Subcutaneous abdominal adipose tissue (tissue), 5 donors: ENCODE results near the gene ADORA1.

ENCODE experiments used
- H3K27ac ChIP-seq: one replicate; pipeline ENCODE4 v1.7.0; 2013; ENCODE audit warnings: low read depth, mild to moderate bottlenecking, inconsistent platforms, low read length, moderate library complexity
- H3K27me3 ChIP-seq, 5 donors: one replicate each; pipeline ENCODE4 v1.7.0; 2013; ENCODE audit warnings: low read length in 5 of 5, inconsistent platforms in 1 of 5; ENCODE audit not compliant: control insufficient read depth in 5 of 5, insufficient read depth in 4 of 5
- H3K36me3 ChIP-seq, 5 donors: one replicate each; pipeline ENCODE4 v1.7.0; 2013; ENCODE audit warnings: low read length in 5 of 5; ENCODE audit not compliant: control insufficient read depth in 5 of 5, insufficient read depth in 5 of 5
- H3K4me1 ChIP-seq, 5 donors: one replicate each; pipeline ENCODE4 v1.7.0; 2013; ENCODE audit warnings: low read length in 5 of 5, mild to moderate bottlenecking in 3 of 5, moderate library complexity in 1 of 5; ENCODE audit not compliant: control insufficient read depth in 5 of 5, insufficient read depth in 5 of 5
- H3K4me3 ChIP-seq, 5 donors: one replicate each; pipeline ENCODE4 v1.7.0; 2013; ENCODE audit warnings: low read length in 5 of 5, low read depth in 1 of 5
- H3K9ac ChIP-seq, 5 donors: one replicate each; pipeline ENCODE4 v1.7.0; 2013; ENCODE audit warnings: low read length in 5 of 5, mild to moderate bottlenecking in 4 of 5, moderate library complexity in 3 of 5
- H3K9me3 ChIP-seq, 5 donors: one replicate each; pipeline ENCODE4 v1.7.0; 2013; ENCODE audit warnings: low read length in 5 of 5; ENCODE audit not compliant: control insufficient read depth in 5 of 5
- donor health status: healthy.
- donor health status: healthy.
- donor health status: healthy.
- donor health status: healthy.
- donor health status: healthy.

The ADORA1 gene

DNA sequence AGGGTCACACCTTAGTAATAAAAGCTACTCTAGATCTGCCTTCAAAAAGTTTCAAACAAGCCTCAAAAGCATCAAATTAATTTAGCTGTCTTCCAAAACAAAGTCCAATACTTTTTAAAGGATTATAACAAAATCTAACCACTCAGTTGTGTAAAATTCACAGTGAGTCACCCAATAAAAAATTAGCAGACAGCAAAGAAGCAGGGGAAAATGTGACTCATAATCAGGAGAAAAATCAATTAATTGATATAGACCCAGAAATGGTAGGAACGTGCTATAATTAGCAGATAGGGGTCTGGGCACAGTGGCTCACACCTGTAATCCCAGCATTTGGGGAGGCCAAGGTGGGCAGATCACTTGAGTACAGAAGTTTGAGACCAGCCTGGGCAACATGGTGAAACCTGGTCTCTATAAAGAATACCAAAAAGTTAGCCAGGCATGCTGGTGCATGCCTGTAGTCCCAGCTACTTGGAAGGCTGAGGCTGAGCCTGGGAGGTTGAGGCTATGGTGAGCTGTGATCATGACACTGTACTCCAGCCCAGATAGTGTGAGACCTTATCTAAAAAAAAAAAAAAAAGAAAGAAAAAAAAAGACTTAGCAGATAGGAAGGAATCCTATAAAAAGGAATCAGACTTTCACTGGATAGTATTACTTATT is 33.6 kb upstream of the ADORA1 start:
- no peak overlapping the region for H3K9ac ChIP-seq
- no peaks in the 10 kb centered on the region for H3K4me1 ChIP-seq
- H3K27me3 ChIP-seq: peaks cover 0 to 8% (median 5%) of the 10 kb centered on the region in 5 donors
- no peak overlapping the region for H3K4me3 ChIP-seq
- H3K27ac ChIP-seq: no peak overlapping the region
- peaks cover 0 to 17% (median 14%) of the 10 kb centered on the region in 5 donors for H3K9me3 ChIP-seq
- H3K36me3 ChIP-seq: no peaks in the 10 kb centered on the region

DNA sequence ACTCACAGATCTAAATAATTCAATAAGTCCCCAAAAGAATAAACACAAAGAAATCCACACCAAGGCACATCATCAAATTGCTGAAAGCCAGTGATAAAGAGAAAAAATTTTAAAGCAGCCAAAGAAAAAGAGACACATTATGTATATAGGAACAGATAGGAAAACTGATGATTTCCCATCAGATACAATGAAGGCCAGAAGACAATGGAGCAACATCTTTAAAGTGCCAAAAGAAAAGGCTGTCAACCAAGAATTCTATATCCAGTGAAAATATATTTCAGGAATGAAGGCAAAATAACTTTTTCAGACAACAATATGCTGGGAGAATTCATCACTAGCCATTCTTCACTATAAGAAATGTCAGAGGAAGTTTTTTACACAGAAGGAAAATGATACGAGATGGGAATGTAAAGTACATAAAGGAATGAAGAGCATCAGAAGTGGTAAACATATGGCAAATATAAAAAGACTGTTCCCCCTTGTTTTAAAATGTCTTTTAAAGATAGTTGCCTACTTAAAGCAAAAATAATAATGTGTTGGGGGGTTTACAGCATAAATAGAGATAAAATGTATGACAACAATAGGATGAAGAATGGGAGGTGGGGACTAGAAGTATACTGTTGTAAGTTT is 32.4 kb upstream of the ADORA1 start:
- Histone ChIP-seq H3K9ac (no peak overlapping the region), H3K4me1 (no peaks in the 10 kb centered on the region), H3K27me3 (peaks cover 0 to 5% (median 2%) of the 10 kb centered on the region in 5 donors), H3K4me3 (no peak overlapping the region), H3K36me3 (no peaks in the 10 kb centered on the region), H3K9me3 (peaks cover 0 to 17% (median 14%) of the 10 kb centered on the region in 5 donors), H3K27ac (no peak overlapping the region)

GRCh38 chr1:203096566-203096965 is 31.0 kb upstream of the ADORA1 start:
- H3K9ac ChIP-seq: no peak overlapping the region
- peaks cover 0 to 17% (median 14%) of the 10 kb centered on the region in 5 donors for H3K9me3 ChIP-seq
- no peaks in the 10 kb centered on the region for H3K4me1 ChIP-seq
- H3K4me3 ChIP-seq: no peak overlapping the region
- no peaks in the 10 kb centered on the region for H3K36me3 ChIP-seq
- H3K27me3 ChIP-seq: peaks cover 0 to 5% (median 2%) of the 10 kb centered on the region in 5 donors
- H3K27ac ChIP-seq: no peak overlapping the region

DNA sequence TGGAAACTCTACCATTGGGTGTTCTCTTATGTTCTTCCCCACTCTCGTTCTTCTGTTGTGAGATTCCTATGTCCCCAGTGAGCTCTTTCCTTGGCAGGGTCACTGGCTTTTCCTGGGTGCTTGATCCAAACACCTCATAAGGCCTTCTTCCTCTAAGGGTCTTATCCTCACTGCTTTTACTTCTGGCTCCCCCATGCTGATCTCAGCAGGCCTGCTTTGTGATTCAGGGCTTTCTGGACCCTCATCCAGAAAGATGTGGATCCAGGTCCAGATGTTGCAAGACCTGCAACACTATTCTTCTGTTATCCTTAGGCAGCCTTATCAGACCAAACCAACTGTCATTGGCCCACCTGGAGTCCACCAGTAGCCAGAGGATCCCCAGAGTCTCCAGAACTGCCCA is 30.5 kb upstream of the ADORA1 start:
- Histone ChIP-seq H3K4me1 (no peaks in the 10 kb centered on the region), H3K36me3 (no peaks in the 10 kb centered on the region), H3K9ac (no peak overlapping the region), H3K27ac (no peak overlapping the region), H3K4me3 (no peak overlapping the region), H3K27me3 (peaks cover 0 to 3% (median 2%) of the 10 kb centered on the region in 5 donors), H3K9me3 (peaks cover 0 to 17% (median 14%) of the 10 kb centered on the region in 5 donors)

GRCh38 chr1:203098445-203098844 is 29.1 kb upstream of the ADORA1 start:
- Histone ChIP-seq H3K27me3 (peaks cover 0 to 2% (median 0%) of the 10 kb centered on the region in 5 donors), H3K9ac (no peak overlapping the region), H3K27ac (no peak overlapping the region), H3K4me1 (peaks cover 0 to 5% (median 0%) of the 10 kb centered on the region in 5 donors), H3K9me3 (peaks cover 0 to 17% (median 14%) of the 10 kb centered on the region in 5 donors), H3K4me3 (no peak overlapping the region), H3K36me3 (no peaks in the 10 kb centered on the region)

GRCh38 chr1:203098914-203099520 is 28.5 kb upstream of the ADORA1 start:
- Histone ChIP-seq H3K9me3 (peaks cover 0 to 17% (median 14%) of the 10 kb centered on the region in 5 donors), H3K36me3 (no peaks in the 10 kb centered on the region), H3K4me3 (no peak overlapping the region), H3K27ac (no peak overlapping the region), H3K4me1 (peaks cover 0 to 5% (median 0%) of the 10 kb centered on the region in 5 donors), H3K27me3 (peaks cover 0 to 3% (median 0%) of the 10 kb centered on the region in 5 donors), H3K9ac (no peak overlapping the region)

- H3K27ac ChIP-seq: no peak overlapping the region
- no peaks in the 10 kb centered on the region for H3K36me3 ChIP-seq
- peaks cover 0 to 3% (median 0%) of the 10 kb centered on the region in 5 donors for H3K27me3 ChIP-seq
- peaks cover 0 to 12% (median 10%) of the 10 kb centered on the region in 5 donors for H3K9me3 ChIP-seq
- H3K4me3 ChIP-seq: no peak overlapping the region
- peaks cover 0 to 5% (median 0%) of the 10 kb centered on the region in 5 donors for H3K4me1 ChIP-seq
- no peak overlapping the region for H3K9ac ChIP-seq
Observed at GRCh38 chr1:203099805-203100515, 27.6 kb upstream of the ADORA1 start.

GRCh38 chr1:203100516-203100869 is 27.0 kb upstream of the ADORA1 start:
- Histone ChIP-seq H3K27ac (no peak overlapping the region), H3K27me3 (peaks cover 0 to 3% (median 0%) of the 10 kb centered on the region in 5 donors), H3K4me1 (peaks cover 0 to 5% (median 0%) of the 10 kb centered on the region in 5 donors)

GRCh38 chr1:203101813-203102634 is 25.5 kb upstream of the ADORA1 start:
- Histone ChIP-seq H3K9me3 (peaks cover 0 to 9% (median 0%) of the 10 kb centered on the region in 5 donors), H3K27me3 (peaks cover 0 to 3% (median 0%) of the 10 kb centered on the region in 5 donors), H3K36me3 (no peaks in the 10 kb centered on the region), H3K27ac (no peak overlapping the region), H3K4me1 (peaks cover 0 to 5% (median 0%) of the 10 kb centered on the region in 5 donors), H3K9ac (no peak overlapping the region), H3K4me3 (no peak overlapping the region)

More at GRCh38 chr1:203100516-203100869, 27.0 kb upstream of the ADORA1 start:
- Histone ChIP-seq H3K9ac (no peak overlapping the region), H3K4me3 (no peak overlapping the region), H3K36me3 (no peaks in the 10 kb centered on the region), H3K9me3 (peaks cover 0 to 10% (median 6%) of the 10 kb centered on the region in 5 donors)
